Stimulated activated CD8-positive, alpha-beta memory T cell treated with anti-CD3 and anti-CD28 coated beads, Interleukin-15, amount 100 ng/mL, for 1 hour (primary cell): Measurements from ENCODE around the gene BPIFB1.

Experiments used
- DNase-seq: peaks from one replicate; pipeline ENCODE4 v3.0.0-alpha.2; 2020; ENCODE audit warnings: low read depth

The BPIFB1 gene

DNA sequence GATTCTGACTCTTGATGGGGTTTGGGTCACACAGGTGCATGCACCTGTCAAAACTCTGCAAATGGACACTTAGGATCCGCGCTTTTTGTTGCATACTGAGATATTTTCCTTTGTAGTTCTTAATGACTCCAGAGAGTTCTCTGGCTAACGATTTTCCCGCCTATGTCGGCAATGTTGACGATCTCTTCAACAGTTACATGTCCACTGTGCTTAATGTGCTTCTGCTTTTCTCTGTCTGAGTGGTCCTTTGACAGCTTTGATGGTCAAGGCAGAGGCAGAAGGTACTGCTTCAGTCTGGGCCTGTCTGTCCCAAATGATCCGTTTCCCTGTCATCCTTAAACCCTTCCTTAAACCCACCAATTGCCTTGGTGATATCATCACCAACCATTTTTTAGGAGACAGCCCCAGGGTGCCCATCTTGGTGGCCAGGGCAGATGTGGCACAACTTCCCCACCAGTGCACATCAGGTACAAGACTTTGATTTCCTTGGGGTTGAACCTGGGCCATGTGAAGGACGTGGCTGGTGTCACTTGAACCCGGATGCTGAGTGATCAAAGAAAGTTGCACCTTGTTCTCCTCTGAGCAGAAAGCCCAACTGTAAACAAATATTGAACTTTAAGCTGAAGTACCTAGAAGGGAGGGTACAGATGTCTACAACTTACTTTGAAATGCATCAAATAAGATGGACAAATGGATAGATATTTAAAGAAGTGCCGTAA is 10.7 kb upstream of the BPIFB1 start:
- DNase-seq, result no peak

- no peak for DNase-seq
Measured at GRCh38 chr20:33273117-33273851, 9.7 kb upstream of the BPIFB1 start.

GRCh38 chr20:33275215-33275614 is 7.8 kb upstream of the BPIFB1 start:
- DNase-seq, result no peak

DNA sequence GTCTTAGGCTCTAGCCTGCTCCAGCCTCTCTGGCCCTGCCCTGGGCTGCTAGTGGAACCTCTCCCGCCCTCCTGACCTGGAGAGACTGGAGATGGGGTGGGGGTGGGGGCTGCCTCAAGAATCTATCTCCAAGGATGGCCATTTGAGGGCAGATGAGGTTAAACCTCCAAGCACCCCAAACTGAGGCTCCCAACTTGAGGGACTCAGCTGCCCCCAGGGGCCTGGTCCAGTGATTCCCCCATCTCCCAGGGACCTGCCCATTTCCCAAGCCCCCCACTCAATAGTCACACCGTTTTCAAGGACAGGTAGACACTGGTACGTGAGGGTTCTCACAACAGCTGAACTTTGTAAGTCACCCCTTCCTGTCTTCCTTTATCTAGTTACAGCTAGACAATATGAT is 7.1 kb upstream of the BPIFB1 start:
- no peak for DNase-seq

DNA sequence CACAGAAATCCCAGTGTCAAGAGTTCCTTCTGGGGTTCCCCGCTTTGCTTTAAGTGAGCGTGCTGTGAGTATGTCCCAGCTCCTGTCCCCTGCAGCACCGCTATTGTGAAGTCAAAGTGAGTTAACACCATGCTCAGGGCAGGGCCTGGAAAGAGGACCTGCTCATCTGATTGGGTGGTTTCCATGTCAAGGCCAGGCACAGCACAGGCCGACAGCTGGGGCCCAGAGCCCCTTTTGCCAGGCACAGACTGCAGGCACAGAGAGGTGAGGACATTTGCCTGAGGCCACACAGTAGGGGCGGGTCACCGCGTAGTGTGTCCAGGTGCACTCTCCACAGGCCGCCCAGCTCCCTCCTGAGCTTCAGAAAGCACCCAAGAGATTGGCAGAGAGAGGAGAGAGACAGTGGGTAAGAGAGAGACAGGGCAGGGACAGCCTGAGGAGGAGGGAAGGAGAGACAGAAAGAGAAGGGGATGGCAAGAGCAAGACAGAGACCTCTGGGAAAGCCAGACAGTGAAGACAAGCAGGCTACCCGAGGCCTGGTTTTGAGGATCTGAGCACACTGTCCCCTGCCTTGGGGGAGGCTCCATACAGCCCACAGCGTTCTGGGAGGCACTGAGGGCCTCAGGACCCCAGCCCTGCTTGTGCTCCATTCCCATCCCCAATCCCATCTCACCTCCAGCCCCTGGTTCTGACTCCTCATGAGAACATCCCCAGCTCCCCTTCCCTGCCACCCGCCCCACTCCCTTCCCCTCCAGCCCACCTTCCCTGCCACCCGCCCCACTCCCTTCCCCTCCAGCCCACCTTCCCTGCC is 6.5 kb upstream of the BPIFB1 start:
- DNase-seq, result no peak

DNA sequence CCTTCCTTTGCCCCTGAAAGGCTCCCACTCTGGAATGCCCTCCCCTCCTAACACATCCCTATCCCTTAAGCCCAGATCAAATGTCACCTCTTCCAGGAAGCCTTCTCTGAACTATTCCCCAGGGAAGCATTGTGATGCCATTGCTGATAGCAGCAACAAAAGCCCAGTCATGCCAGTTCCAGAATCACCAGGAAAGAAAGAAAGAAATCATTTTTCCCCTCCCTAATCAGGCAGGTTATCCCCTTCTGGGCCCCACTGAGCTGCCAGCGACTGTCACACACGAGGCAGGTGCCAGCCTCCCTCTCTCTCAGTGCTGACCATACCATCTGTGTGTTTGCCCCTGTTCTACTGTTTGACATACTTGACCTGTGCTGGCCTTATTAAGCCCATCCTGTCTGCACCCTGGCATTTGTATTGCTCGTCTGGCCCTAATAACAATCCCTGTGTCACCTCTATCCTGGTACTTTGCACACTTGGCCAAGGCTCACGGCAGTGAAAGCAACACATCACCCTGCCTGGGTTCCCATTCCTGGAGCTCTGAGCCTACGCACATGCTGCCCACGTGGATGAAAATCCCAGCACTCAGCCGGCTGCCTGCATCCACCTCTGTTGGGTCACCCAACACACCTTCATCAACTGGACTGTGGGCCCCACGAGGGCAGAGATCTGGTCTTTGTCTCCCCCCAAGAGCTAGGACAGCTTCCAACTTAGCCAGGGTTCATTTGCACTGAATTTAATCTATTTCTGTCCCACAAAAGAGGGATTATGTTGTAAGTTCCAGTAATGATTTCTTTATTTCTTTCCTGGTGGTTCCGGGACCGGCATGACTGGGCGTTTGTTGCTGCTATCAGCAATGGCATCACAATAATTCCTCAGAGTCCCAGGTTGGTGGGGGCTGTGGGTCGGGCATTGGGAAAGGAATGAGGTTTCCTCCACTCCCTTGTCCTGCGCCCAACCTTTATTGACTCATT is 5.3 kb upstream of the BPIFB1 start:
- no peak for DNase-seq

DNA sequence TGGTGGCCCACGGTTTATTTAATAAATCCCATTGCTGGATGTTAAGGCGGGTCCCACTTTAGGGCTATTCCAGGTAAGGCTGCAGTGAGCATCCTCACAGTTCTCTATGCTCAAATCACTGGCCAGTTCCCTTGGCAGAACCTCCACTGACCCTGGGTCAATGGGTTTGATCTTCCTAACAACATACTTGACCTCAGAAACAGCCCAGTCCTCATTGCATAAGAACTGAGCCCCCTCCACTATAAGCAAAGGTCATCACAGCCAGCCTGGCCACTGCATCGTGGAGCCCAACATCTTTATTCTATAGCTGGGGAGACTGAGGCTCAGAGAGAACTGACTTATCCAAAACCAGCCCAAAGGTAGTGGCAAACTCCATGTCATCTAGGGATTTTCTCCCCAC is 4.3 kb upstream of the BPIFB1 start:
- no peak for DNase-seq

GRCh38 chr20:33279261-33279910 is 3.6 kb upstream of the BPIFB1 start:
- no peak for DNase-seq

GRCh38 chr20:33280000-33280680 is 2.9 kb upstream of the BPIFB1 start:
- DNase-seq, result no peak

- DNase-seq, result no peak
Measured at GRCh38 chr20:33280775-33281174, 2.2 kb upstream of the BPIFB1 start.

- DNase-seq, result no peak
Measured at GRCh38 chr20:33281550-33282146, 1.4 kb upstream of the BPIFB1 start.

GRCh38 chr20:33282196-33282934 is 649 bp upstream of the BPIFB1 start:
- DNase-seq, result no peak

- no peak for DNase-seq
Measured at GRCh38 chr20:33284284-33284683, 1.3 kb downstream of the BPIFB1 start.

- no peak for DNase-seq
Measured at GRCh38 chr20:33284937-33285336, 1.9 kb downstream of the BPIFB1 start.

DNA sequence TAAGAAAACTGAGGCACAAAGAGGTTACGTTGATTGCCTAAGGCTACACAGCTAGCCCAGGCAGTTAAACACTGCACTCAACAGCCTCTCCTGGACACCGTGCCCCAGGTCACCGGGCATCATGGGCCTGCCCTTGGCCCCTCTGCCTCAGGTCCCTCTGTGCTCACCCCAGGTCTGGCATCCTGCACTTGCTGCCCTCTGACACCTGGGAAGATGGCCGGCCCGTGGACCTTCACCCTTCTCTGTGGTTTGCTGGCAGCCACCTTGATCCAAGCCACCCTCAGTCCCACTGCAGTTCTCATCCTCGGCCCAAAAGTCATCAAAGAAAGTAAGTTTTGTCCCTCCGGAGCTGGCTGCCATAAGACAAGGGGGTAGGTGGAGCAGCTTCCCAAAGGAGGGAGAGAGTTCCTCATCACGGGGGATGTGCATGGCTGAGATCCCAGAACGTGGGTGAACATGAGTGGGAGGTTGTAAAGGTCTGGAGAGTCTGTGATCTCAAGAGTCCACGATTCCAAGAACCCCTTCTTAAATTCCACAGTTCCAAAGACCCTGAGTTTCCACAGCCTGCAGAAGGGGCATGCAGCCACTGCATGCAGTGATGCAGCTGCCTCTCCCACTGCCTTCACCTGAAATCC is 3.0 kb downstream of the BPIFB1 start:
- DNase-seq, result no peak

- DNase-seq, result no peak
Measured at GRCh38 chr20:33287884-33288283, 4.9 kb downstream of the BPIFB1 start.

DNA sequence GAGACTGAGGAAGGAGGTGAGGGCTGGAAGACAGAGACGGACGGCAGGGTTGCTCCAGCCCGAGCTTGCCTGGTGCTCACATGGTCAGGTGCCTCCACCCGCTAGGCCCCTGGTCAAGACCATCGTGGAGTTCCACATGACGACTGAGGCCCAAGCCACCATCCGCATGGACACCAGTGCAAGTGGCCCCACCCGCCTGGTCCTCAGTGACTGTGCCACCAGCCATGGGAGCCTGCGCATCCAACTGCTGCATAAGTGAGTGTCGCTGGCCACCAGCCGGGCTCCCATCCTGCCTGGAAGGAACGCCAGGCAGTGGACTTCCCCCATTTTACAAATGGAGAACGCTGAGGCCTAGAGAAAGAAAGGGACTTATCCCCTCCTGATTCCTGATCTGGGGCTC is 7.8 kb downstream of the BPIFB1 start:
- no peak for DNase-seq

GRCh38 chr20:33291416-33291815 is 8.4 kb downstream of the BPIFB1 start:
- DNase-seq, result no peak

DNA sequence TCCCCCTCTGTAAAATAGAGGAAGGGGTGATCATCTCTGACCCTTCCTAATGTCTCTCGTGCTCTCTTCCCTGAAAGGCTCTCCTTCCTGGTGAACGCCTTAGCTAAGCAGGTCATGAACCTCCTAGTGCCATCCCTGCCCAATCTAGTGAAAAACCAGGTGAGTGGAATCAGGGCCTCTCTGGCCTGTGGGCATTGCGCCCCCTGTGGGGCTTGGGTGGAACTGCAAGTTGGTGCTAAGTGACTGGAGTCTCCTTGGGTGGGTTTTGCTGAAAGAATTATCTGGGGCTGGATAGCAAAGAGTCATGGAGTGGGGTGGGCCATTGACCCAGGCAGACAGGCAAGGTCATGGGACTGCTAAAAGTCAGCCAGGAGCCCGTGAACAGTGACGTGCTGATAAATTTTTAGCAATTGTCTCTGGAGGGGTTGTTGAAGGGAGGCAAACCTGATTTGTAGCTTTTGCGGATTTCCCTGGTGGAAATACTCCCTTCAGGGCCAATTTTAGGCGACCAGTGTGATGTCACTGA is 8.9 kb downstream of the BPIFB1 start:
- DNase-seq, result peak; percentile 36
